ENCODE data around the gene HDHD5. TPM values are rescaled to one million over a fixed set of nuclear protein-coding genes. Genes with fewer than 3 reads are reported as not detected.
A peak's percentile ranks its signal among the peaks of the same experiment; 100 is the strongest.

Gene HDHD5
- total RNA-seq, 1 experiment from 2014 or later: 68.4 TPM

- H3K4ac ChIP-seq (ENCODE audit: low read depth, low read length): no peak overlapping the region
- H3K79me2 ChIP-seq (ENCODE audit: insufficient read depth, low read length): no peaks in the 10 kb centered on the region
- no peak overlapping the region for H3K23ac ChIP-seq (ENCODE audit: insufficient read length, low read depth, low read length)
- H3K27me3 ChIP-seq (ENCODE audit: insufficient read depth, low read length): no peaks in the 10 kb centered on the region
- no peak overlapping the region for H3K56ac ChIP-seq (ENCODE audit: insufficient read length, low read depth, low read length)
- H3T11ph ChIP-seq (ENCODE audit: low read length): no peak overlapping the region
- no peaks in the 10 kb centered on the region for H3K23me2 ChIP-seq (ENCODE audit: insufficient read length, low read depth, low read length, poor library complexity, severe bottlenecking)
- peak overlapping the region; percentile 73 to 86 for H3K4me3 Mint-ChIP-seq
- peak; percentile 94 for DNase-seq
- peak overlapping the region; percentile 59 for H3K14ac ChIP-seq (ENCODE audit: insufficient read depth, low read length)
- peak; percentile 81 for TF ChIP-seq CTCF (conservative IDR thresholded peaks at IDR 0.05)
- H4K20me1 ChIP-seq (ENCODE audit: control insufficient read depth, insufficient read depth, insufficient read length): no peaks in the 10 kb centered on the region
- no peaks in the 10 kb centered on the region for H3K4me1 ChIP-seq (ENCODE audit: insufficient read depth, low read length)
- no peak overlapping the region for H4K91ac ChIP-seq (ENCODE audit: insufficient read length, low read depth, low read length)
- no peak overlapping the region for H3K27ac ChIP-seq (ENCODE audit: insufficient read length, low read depth, low read length)
- H2BK120ac ChIP-seq (ENCODE audit: low read depth, low read length, poor library complexity, severe bottlenecking): no peak overlapping the region
- H2BK5ac ChIP-seq (ENCODE audit: insufficient read length, low read length): no peak overlapping the region
- no peak overlapping the region for H4K8ac ChIP-seq (replicated peaks; ENCODE audit: insufficient read length, low read depth, low read length)
- no peak overlapping the region for H2AK5ac ChIP-seq (ENCODE audit: insufficient read length, low read length)
- no peak overlapping the region for H2AFZ ChIP-seq (ENCODE audit: low read length)
- no peaks in the 10 kb centered on the region for H3K9me3 ChIP-seq (ENCODE audit: control insufficient read depth, low read depth, low read length)
- H4K5ac ChIP-seq (ENCODE audit: insufficient read length, low read depth, low read length): no peak overlapping the region
- peaks cover 2% of the 10 kb centered on the region; the same call in 1 of the 2 replicates for H3K27me3 Mint-ChIP-seq (ENCODE audit: low read depth)
- H3K36me3 Mint-ChIP-seq (ENCODE audit: insufficient read depth in 1 of 3, low read depth in 3 of 3): no peaks in the 10 kb centered on the region
- no peak overlapping the region for H3K9ac ChIP-seq (ENCODE audit: extremely low read depth, insufficient read length, low read length)
- H2BK12ac ChIP-seq (ENCODE audit: insufficient read length, low read depth, low read length): no peak overlapping the region
- peak overlapping the region; percentile 51 for H3K4me2 ChIP-seq (ENCODE audit: insufficient read depth, insufficient read length, low read length)
- no peak overlapping the region for H2BK20ac ChIP-seq (ENCODE audit: low read depth, low read length, poor library complexity, severe bottlenecking)
- no peaks in the 10 kb centered on the region for H3K79me1 ChIP-seq (ENCODE audit: insufficient read depth, low read depth, low read length, poor library complexity, severe bottlenecking)
- WGBS (ENCODE audit: extremely low coverage, insufficient read length, low lambda C conversion rate): no CpG with 5 or more reads among the region's 83 CpGs
- peak overlapping the region; percentile 86 to 94 (median 91); a peak in 6 of 7 replicates for H3K27ac Mint-ChIP-seq
- H3K9me3 Mint-ChIP-seq: no peaks in the 10 kb centered on the region
- H3K18ac ChIP-seq (ENCODE audit: insufficient read length, low read depth, low read length): peak overlapping the region; percentile 83
- H3K4me1 Mint-ChIP-seq: peaks cover 17 to 19% of the 10 kb centered on the region in 2 experiments
- no peak overlapping the region for H2BK15ac ChIP-seq (ENCODE audit: low read depth, low read length)
Observed at GRCh38 chr22:17171153-17172028, 12.3 kb upstream of the HDHD5 start.
